ENCODE measurements around the gene NOTCH1.

NOTCH1 gene

GRCh38 chr9:136522314-136523237 is 23.3 kb downstream of the NOTCH1 start:
- H3K27ac ChIP-seq, result peak overlapping the region; percentile 83
- DNase-seq (ENCODE audit: low spot score), result no peak
- CTCF ChIA-PET, result interaction anchor here (0.6 to 0.7 kb wide), 2 partner anchors 30 to 53 kb away, joined by 3 to 5 read pairs; no protein-coding TSS in a partner anchor
- no peak for TF ChIP-seq CTCF (conservative IDR thresholded peaks at IDR 0.05; ENCODE audit: low read depth)
- POLR2A ChIA-PET (ENCODE audit: low non-redundant PET), result no interaction called here

- no peak for DNase-seq (ENCODE audit: low spot score)
- H3K27ac ChIP-seq, result peak overlapping the region; percentile 83
- POLR2A ChIA-PET (ENCODE audit: low non-redundant PET), result no interaction called here
- CTCF ChIA-PET, result interaction anchor here (0.7 to 1.5 kb wide), 2 partner anchors 36 to 107 kb away, joined by 3 read pairs; no protein-coding TSS in a partner anchor
- no peak for TF ChIP-seq CTCF (conservative IDR thresholded peaks at IDR 0.05; ENCODE audit: low read depth)
Observed at GRCh38 chr9:136521537-136521936, 24.3 kb downstream of the NOTCH1 start.

- no peak for TF ChIP-seq CTCF (conservative IDR thresholded peaks at IDR 0.05; ENCODE audit: low read depth)
- no peak for DNase-seq (ENCODE audit: low spot score)
- CTCF ChIA-PET, result interaction anchor here (0.6 to 1.5 kb wide), 6 partner anchors 31 to 320 kb away, joined by 3 to 6 read pairs (median 3); no protein-coding TSS in a partner anchor
- peak overlapping the region; percentile 83 for H3K27ac ChIP-seq
- POLR2A ChIA-PET (ENCODE audit: low non-redundant PET), result no interaction called here
Observed at GRCh38 chr9:136520053-136520540, 25.8 kb downstream of the NOTCH1 start.

GRCh38 chr9:136519263-136520052 is 26.4 kb downstream of the NOTCH1 start:
- no peak for DNase-seq (ENCODE audit: low spot score)
- CTCF ChIA-PET, result interaction anchor here (0.6 to 1.4 kb wide), 4 partner anchors 31 to 321 kb away, joined by 3 to 4 read pairs (median 3); no protein-coding TSS in a partner anchor
- H3K27ac ChIP-seq, result peak overlapping the region; percentile 83

GRCh38 chr9:136518623-136519022 is 27.2 kb downstream of the NOTCH1 start:
- ChIA-PET CTCF (interaction anchor here (0.6 kb wide), 1 partner anchor 30 kb away, joined by 3 read pairs; no protein-coding TSS in a partner anchor), POLR2A (ENCODE audit: low non-redundant PET) (no interaction called here)

More at GRCh38 chr9:136519263-136520052, 26.4 kb downstream of the NOTCH1 start:
- TF ChIP-seq CTCF (conservative IDR thresholded peaks at IDR 0.05; ENCODE audit: low read depth), result no peak
- POLR2A ChIA-PET (ENCODE audit: low non-redundant PET), result no interaction called here

More at GRCh38 chr9:136518623-136519022, 27.2 kb downstream of the NOTCH1 start:
- TF ChIP-seq CTCF (conservative IDR thresholded peaks at IDR 0.05; ENCODE audit: low read depth), result no peak
- peak overlapping the region; percentile 83 for H3K27ac ChIP-seq
- no peak for DNase-seq (ENCODE audit: low spot score)
